Heart left ventricle (tissue), 16 donors: ENCODE data around the gene KANSL3. TPM values are rescaled to one million over a fixed set of nuclear protein-coding genes. Genes with fewer than 3 reads are reported as not detected.

Source experiments
- ATAC-seq, 4 donors: fragments of 200-7000 bp; cut with Tn5 transposase; one replicate each; pipeline ENCODE4 v1.9.1; 2020 to 2022; ENCODE audit warnings: moderate library complexity in 4 of 4, mild to moderate bottlenecking in 3 of 4, moderate number of reproducible peaks in 1 of 4
- DNase-seq, 5 donors: peaks; one replicate each; pipeline ENCODE4 v3.0.0-alpha.2; 2020
- H3K27ac ChIP-seq, 12 donors: fragments of 200-600 bp; sonication (generic) in 4 of 12; one replicate each; pipeline versions ENCODE4 v1.5.0 to v1.8.0; 2016 to 2022; ENCODE audit warnings: mild to moderate bottlenecking in 2 of 12
- H3K27me3 ChIP-seq, 9 donors: fragments of 200-600 bp; sonication (generic) in 2 of 9; one replicate each; pipeline versions ENCODE4 v1.5.1 to v1.8.0; 2016 to 2022; ENCODE audit warnings: mild to moderate bottlenecking in 3 of 9
- H3K36me3 ChIP-seq, 9 donors: fragments of 200-600 bp; sonication (generic) in 2 of 9; one replicate each; pipeline versions ENCODE4 v1.5.0 to v1.8.0; 2018 to 2022; ENCODE audit warnings: mild to moderate bottlenecking in 2 of 9
- H3K4me1 ChIP-seq, 12 donors: fragments of 200-600 bp; sonication (generic) in 4 of 12; one replicate each; pipeline versions ENCODE4 v1.5.0 to v1.8.0; 2016 to 2022; ENCODE audit warnings: mild to moderate bottlenecking in 3 of 12
- H3K4me3 ChIP-seq, 12 donors: fragments of 200-600 bp; sonication (generic) in 4 of 12; one replicate each; pipeline versions ENCODE4 v1.5.0 to v1.8.0; 2017 to 2022; ENCODE audit warnings: mild to moderate bottlenecking in 9 of 12, moderate library complexity in 4 of 12
- H3K9me3 ChIP-seq, 12 donors: fragments of 200-600 bp; sonication (generic) in 4 of 12; one replicate each; pipeline versions ENCODE4 v1.5.0 to v1.8.0; 2016 to 2022; ENCODE audit warnings: mild to moderate bottlenecking in 1 of 12
- CTCF ChIP-seq, 12 donors: fragments of 200-600 bp; sonication (generic) in 4 of 12; IDR thresholded peaks; one replicate each; pipeline versions ENCODE4 v1.5.0 to v1.8.0; 2018 to 2022; ENCODE audit warnings: antibody characterized with exemption in 12 of 12, mild to moderate bottlenecking in 5 of 12
- POLR2A ChIP-seq, 2 donors: fragments of 450-650 bp; IDR thresholded peaks; one replicate each; pipeline ENCODE4 v1.6.1; 2017; ENCODE audit warnings: antibody characterized with exemption in 2 of 2, mild to moderate bottlenecking in 2 of 2, moderate library complexity in 2 of 2
- WGBS, 4 donors: extraction: QIAGEN DNeasy Blood & Tissue Kit in 2 of 4; methylation state at CpG; one replicate each; pipeline versions ENCODE4 v1.1.5 to v1.1.7; 2013 to 2018; 5-methylcytosine and 5-hydroxymethylcytosine counted together
- intact Hi-C, 10 donors: fragments of 100-400 bp; cut with DNase I; formaldehyde crosslinking; loops; one replicate each; pipeline versions ENCODE4 v1.11.1 to v1.14.2; 2022
- polyA plus RNA-seq, 2 donors: library from polyadenylated mRNA; stranded (reverse); fragments of 200-250 nt; gene quantifications; one replicate each; pipeline ENCODE4 v1.2.3, GENCODE V29; 2013
- total RNA-seq, 9 donors: library from RNA; depleted of rRNA in 2 of 9; stranded (reverse); fragments of >200 nt in 2 of 9; fragmentation: NEBNext Ultra II Directional in 3 of 9; extraction: Animal tissue kit (Norgen Biotek cat#: 25700) in 3 of 9; gene quantifications; one replicate each; pipeline versions ENCODE4 v1.1.0 to v1.2.4, GENCODE V29; 2016 to 2023
- donor health status: ischemic (EF 13 %, LVEDD 7.1; RV severe dilation, severe dysfunction).
- donor health status: healthy with polysubstance abuse.
- donor health status: DM: no; HTN: yes; CAD: no.
- donor health status: DM: no; HTN: no; CAD: no.
- donor health status: ischemic (EF 25% LVEDD 6.9; RV normal size, moderate dysfunction).
- donor health status: ischemic (EF 25% LVEDD 5.7; RV mildly dilated, moderate dysfunction).
- donor health status: healthy.
- donor health status: DM: yes; HTN: yes; CAD: no.
- donor health status: ischemic (EF 35%, LVEDD 5.7; RV mildly dilated, moderate dysfunction).
- donor health status: nonischemic (EF 11% LVEDD 7.7; RV severe dilation, severe dysfunction).
- donor health status: DM: yes; HTN: yes; CAD: no.
- donor health status: PGD.
- donor health status: ischemic (EF 29% LVEDD 5.4; RV normal size, mild dysfunction).
- donor health status: nonischemic (EF 23%, LVEDD 6.1; RV moderate dilation, normal function).

KANSL3 gene
- total and polyA plus RNA-seq, 11 donors = 13.8 to 38.0 (median 30.3) TPM

- Histone ChIP-seq H3K4me3 (no peak overlapping the region), H3K4me1 (peaks cover 0 to 40% (median 7%) of the 10 kb centered on the region in 12 donors), H3K27me3 (no peaks in the 10 kb centered on the region), H3K36me3 (peaks cover 2 to 98% (median 65%) of the 10 kb centered on the region in 9 donors), H3K27ac (no peak overlapping the region), H3K9me3 (no peaks in the 10 kb centered on the region)
- DNase-seq = no peak
- no peak for ATAC-seq
- TF ChIP-seq CTCF (IDR thresholded peaks at IDR 0.05) = no peak
- no peak for TF ChIP-seq POLR2A (IDR thresholded peaks at IDR 0.05)
- 93 to 95% (median 94%) methylated on average over 2 to 5 of the region's 5 CpGs for WGBS, 4 donors
- intact Hi-C loops = no loop called here
Measured at GRCh38 chr2:96546321-96546720, 91.8 kb downstream of the KANSL3 start.

Other genes with a start within 250 kb of the KANSL3 start
- gene NEURL3, start 133.0 kb downstream of the KANSL3 start, total RNA-seq = under 1 TPM in 2 of 9 donors, not detected in 7; 0.27 to 0.75 TPM
- under 1 TPM in 1 of 2 donors, not detected in 1; 0.07 TPM for gene NEURL3, start 133.0 kb downstream of the KANSL3 start, polyA plus RNA-seq
- 10 to 100 TPM; 13.3 to 50.2 (median 28.2) TPM for gene ARID5A, start 101.6 kb downstream of the KANSL3 start, total RNA-seq
- gene ARID5A, start 101.6 kb downstream of the KANSL3 start, polyA plus RNA-seq = 10 to 100 TPM; 35.6 to 41.2 TPM
- gene FER1L5, start 4.5 kb upstream of the KANSL3 start, total RNA-seq = under 1 TPM in 2 of 9 donors, not detected in 7; 0.02 to 0.15 TPM
- gene FER1L5, start 4.5 kb upstream of the KANSL3 start, polyA plus RNA-seq = under 1 TPM; 0.01 to 0.11 TPM
- gene LMAN2L, start 101.8 kb upstream of the KANSL3 start, total RNA-seq = 10 to 100 TPM; 15.1 to 27.8 (median 20.5) TPM
- gene LMAN2L, start 101.8 kb upstream of the KANSL3 start, polyA plus RNA-seq = 10 to 100 TPM; 11.3 to 38.5 TPM
- 10 to 100 TPM; 13.1 to 47.7 (median 28.7) TPM for gene CNNM4, start 122.6 kb upstream of the KANSL3 start, total RNA-seq
- 10 to 100 TPM; 11.3 to 12.7 TPM for gene CNNM4, start 122.6 kb upstream of the KANSL3 start, polyA plus RNA-seq
- gene CNNM3, start 178.0 kb upstream of the KANSL3 start, total RNA-seq = 10 to 100 TPM in 6 of 9 donors, 1 to 10 TPM in 3; 6.6 to 17.7 (median 10.6) TPM
- gene CNNM3, start 178.0 kb upstream of the KANSL3 start, polyA plus RNA-seq = 1 to 10 TPM; 5.1 to 7.1 TPM
- 10 to 100 TPM in 2 of 9 donors, 1 to 10 TPM in 7; 2.3 to 23.6 (median 7.9) TPM for gene ANKRD23, start 205.7 kb upstream of the KANSL3 start, total RNA-seq
- gene ANKRD23, start 205.7 kb upstream of the KANSL3 start, polyA plus RNA-seq = 10 to 100 TPM in 1 of 2 donors, under 1 TPM in 1; 0.96 to 26.7 TPM
- 10 to 100 TPM; 13.3 to 18.4 (median 16.8) TPM for gene ANKRD39, start 219.7 kb upstream of the KANSL3 start, total RNA-seq
- 10 to 100 TPM; 18.3 to 33.4 TPM for gene ANKRD39, start 219.7 kb upstream of the KANSL3 start, polyA plus RNA-seq
- gene SEMA4C, start 231.8 kb upstream of the KANSL3 start, total RNA-seq = 10 to 100 TPM; 15.6 to 29.6 (median 22.0) TPM
- 10 to 100 TPM; 11.7 to 17.0 TPM for gene SEMA4C, start 231.8 kb upstream of the KANSL3 start, polyA plus RNA-seq